Gastrocnemius medialis (tissue), 4 donors: ENCODE results near the gene ITCH. TPM values are rescaled to one million over a fixed set of nuclear protein-coding genes. Genes with fewer than 3 reads are reported as not detected.

Experiments used
- ATAC-seq, 2 donors: fragments of 150-250 bp; one replicate each; pipeline ENCODE4 v1.9.1; 2016
- DNase-seq, 2 donors: peaks; one replicate each; pipeline ENCODE4 v3.0.0-alpha.2; 2019
- H3K27ac ChIP-seq, 4 donors: fragments of 200-600 bp; sonication (generic); 1 replicate in 1 of 4; 2 replicates in 3 of 4; pipeline ENCODE4 v1.5.1; 2016 to 2018; ENCODE audit warnings: mild to moderate bottlenecking in 2 of 4, moderate library complexity in 1 of 4
- H3K27me3 ChIP-seq, 3 donors: fragments of 200-600 bp; sonication (generic) in 2 of 3; 1 replicate in 1 of 3; 2 replicates in 2 of 3; pipeline versions ENCODE4 v1.5.1 to v1.6.0; 2016 to 2019; ENCODE audit warnings: mild to moderate bottlenecking in 1 of 3, moderate library complexity in 1 of 3
- H3K36me3 ChIP-seq, 2 donors: fragments of 200-600 bp; sonication (generic) in 1 of 2; one replicate each; pipeline ENCODE4 v1.5.1; 2017 to 2018
- H3K4me1 ChIP-seq, 2 donors: fragments of 200-600 bp; sonication (generic) in 1 of 2; one replicate each; pipeline ENCODE4 v1.5.1; 2016 to 2017; ENCODE audit warnings: mild to moderate bottlenecking in 2 of 2
- H3K4me3 ChIP-seq, 4 donors: fragments of 200-600 bp; sonication (generic) in 3 of 4; 1 replicate in 1 of 4; 2 replicates in 3 of 4; pipeline ENCODE4 v1.5.1; 2016 to 2019; ENCODE audit warnings: mild to moderate bottlenecking in 2 of 4
- H3K9me3 ChIP-seq, 3 donors: fragments of 200-600 bp; sonication (generic) in 2 of 3; 1 replicate in 1 of 3; 2 replicates in 2 of 3; pipeline ENCODE4 v1.5.1; 2016 to 2019
- POLR2A ChIP-seq, 2 donors: fragments of 450-650 bp; IDR thresholded peaks; one replicate each; pipeline ENCODE4 v1.6.1; 2017; ENCODE audit warnings: antibody characterized with exemption in 2 of 2, mild to moderate bottlenecking in 2 of 2, moderate library complexity in 2 of 2
- in situ Hi-C, 4 donors: fragments of 200-750 bp; cut with MboI; loops; one replicate each; pipeline versions ENCODE4 v1.15.0 to v1.8.0; 2017; ENCODE audit warnings: low sequenced_read_pairs in 4 of 4
- intact Hi-C: fragments of 100-400 bp; cut with DNase I; formaldehyde crosslinking; loops from one replicate; pipeline ENCODE4 v1.15.1; 2023; ENCODE audit warnings: low total_unique reads
- microRNA counts, 2 donors: library from miRNA; unstranded; fragments of <30 nt; microRNA quantifications; one replicate each; lab custom pipeline; 2016
- microRNA-seq, 2 donors: library from miRNA; unstranded; fragments of <30 nt; microRNA quantifications; one replicate each; pipeline ENCODE4, GENCODE V29; 2016; ENCODE audit warnings: borderline replicate concordance in 2 of 2
- total RNA-seq, 4 donors: library from RNA; depleted of rRNA; stranded (reverse); fragments of >200 nt; gene quantifications; one replicate each; pipeline versions ENCODE4 v1.1.0 to v1.2.3, GENCODE V29; 2016
- TF ChIP-seq, protein P1 (sequence below), 5 experiments: fragments of 450-650 bp in 3 of 5; fragments of 200-600 bp in 2 of 5; sonication (generic) in 2 of 5; IDR thresholded peaks in 4 of 5; conservative IDR thresholded peaks in 1 of 5; 1 replicate in 4 of 5; 2 replicates in 1 of 5; pipeline ENCODE4 v1.5.1; 2016 to 2019; ENCODE audit warnings: antibody characterized with exemption in 5 of 5, mild to moderate bottlenecking in 3 of 5, moderate library complexity in 3 of 5

Gene ITCH
- total RNA-seq, 4 donors from 2014 or later, result 32.9 to 55.2 (median 52.0) TPM

DNA sequence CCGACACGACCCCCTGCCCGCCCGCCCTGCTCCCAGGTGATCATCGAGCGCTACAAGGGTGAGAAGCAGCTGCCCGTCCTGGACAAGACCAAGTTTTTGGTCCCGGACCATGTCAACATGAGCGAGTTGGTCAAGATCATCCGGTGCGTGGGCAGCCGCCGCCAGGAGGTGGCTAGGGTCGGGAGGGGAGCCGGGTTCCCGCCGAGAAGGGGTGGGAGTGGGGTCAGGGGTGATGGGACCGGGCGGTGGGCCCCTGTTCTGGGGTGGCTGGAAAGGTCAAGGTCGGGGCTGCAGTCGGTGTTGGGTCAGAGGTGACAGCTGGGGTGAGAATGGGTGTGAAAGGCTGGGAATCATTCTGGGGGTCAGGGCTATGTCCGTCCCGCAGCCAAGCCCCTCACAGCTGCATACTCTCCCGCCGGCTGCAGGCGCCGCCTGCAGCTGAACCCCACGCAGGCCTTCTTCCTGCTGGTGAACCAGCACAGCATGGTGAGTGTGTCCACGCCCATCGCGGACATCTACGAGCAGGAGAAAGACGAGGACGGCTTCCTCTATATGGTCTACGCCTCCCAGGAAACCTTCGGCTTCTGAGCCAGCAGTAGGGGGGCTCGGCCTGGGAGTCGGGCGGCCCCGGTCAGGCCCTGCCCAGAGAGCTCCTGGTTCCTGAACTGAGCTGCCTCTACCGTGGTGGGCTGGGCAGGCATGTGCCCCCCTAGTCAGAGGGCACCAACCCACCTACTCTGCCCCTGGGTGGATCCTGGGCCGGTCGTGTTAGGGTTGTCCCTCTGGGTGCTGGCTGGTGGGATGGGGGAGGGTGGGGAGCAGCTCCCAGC lies 196.5 kb downstream of the ITCH start:
- intact Hi-C loops, result no loop called here
- peak overlapping the region; percentile 65 to 97 (median 85) for H3K4me3 ChIP-seq
- no peaks in the 10 kb centered on the region for H3K27me3 ChIP-seq
- ATAC-seq (peak; percentile 2 to 16), DNase-seq (peak in 1 of 2 donors; percentile 19)
- peak overlapping the region; percentile 81 to 90 (median 86) for H3K27ac ChIP-seq
- in situ Hi-C loops, result no loop called here
- TF ChIP-seq, protein P1, sequence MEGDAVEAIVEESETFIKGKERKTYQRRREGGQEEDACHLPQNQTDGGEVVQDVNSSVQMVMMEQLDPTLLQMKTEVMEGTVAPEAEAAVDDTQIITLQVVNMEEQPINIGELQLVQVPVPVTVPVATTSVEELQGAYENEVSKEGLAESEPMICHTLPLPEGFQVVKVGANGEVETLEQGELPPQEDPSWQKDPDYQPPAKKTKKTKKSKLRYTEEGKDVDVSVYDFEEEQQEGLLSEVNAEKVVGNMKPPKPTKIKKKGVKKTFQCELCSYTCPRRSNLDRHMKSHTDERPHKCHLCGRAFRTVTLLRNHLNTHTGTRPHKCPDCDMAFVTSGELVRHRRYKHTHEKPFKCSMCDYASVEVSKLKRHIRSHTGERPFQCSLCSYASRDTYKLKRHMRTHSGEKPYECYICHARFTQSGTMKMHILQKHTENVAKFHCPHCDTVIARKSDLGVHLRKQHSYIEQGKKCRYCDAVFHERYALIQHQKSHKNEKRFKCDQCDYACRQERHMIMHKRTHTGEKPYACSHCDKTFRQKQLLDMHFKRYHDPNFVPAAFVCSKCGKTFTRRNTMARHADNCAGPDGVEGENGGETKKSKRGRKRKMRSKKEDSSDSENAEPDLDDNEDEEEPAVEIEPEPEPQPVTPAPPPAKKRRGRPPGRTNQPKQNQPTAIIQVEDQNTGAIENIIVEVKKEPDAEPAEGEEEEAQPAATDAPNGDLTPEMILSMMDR (IDR thresholded peaks at IDR 0.05 in 4 of 5, conservative IDR thresholded peaks at IDR 0.05 in 1 of 5), result no peak
- no peak for TF ChIP-seq POLR2A (IDR thresholded peaks at IDR 0.05)
- peaks cover 0 to 6% of the 10 kb centered on the region in 2 donors for H3K4me1 ChIP-seq
- H3K36me3 ChIP-seq, result no peaks in the 10 kb centered on the region
- H3K9me3 ChIP-seq, result no peaks in the 10 kb centered on the region

DNA sequence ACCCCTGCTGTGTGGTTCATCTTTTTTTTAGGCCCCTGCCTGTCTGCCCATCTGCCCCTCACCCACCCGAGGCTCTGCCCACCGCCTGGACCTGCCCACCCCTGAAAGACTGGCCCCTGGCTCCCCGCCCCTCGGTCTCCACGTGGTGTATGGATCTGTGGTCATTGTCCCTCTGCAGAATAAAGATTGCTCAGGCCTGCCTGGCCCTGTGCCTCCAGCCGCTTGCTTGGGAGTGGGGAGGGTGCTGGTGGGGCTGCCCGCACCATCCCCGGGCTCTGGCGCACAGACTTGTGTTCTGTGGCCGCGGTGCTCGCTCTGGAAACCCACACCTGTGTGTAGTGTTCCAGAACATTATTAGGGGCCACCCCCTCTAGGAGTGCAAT lies 197.1 kb downstream of the ITCH start:
- no peak for ATAC-seq
- peaks cover 5 to 11% of the 10 kb centered on the region in 2 donors for H3K4me1 ChIP-seq
- H3K27ac ChIP-seq, result peak overlapping the region; percentile 81 to 90 (median 86)
- in situ Hi-C loops (no loop called here), intact Hi-C loops (no loop called here)
- no peak overlapping the region for H3K4me3 ChIP-seq
- H3K36me3 ChIP-seq, result no peaks in the 10 kb centered on the region
- TF ChIP-seq POLR2A (IDR thresholded peaks at IDR 0.05), result no peak
- TF ChIP-seq, protein P1 (IDR thresholded peaks at IDR 0.05 in 4 of 5, conservative IDR thresholded peaks at IDR 0.05 in 1 of 5), result no peak
- no peaks in the 10 kb centered on the region for H3K27me3 ChIP-seq
- DNase-seq, result no peak
- no peaks in the 10 kb centered on the region for H3K9me3 ChIP-seq

DNA sequence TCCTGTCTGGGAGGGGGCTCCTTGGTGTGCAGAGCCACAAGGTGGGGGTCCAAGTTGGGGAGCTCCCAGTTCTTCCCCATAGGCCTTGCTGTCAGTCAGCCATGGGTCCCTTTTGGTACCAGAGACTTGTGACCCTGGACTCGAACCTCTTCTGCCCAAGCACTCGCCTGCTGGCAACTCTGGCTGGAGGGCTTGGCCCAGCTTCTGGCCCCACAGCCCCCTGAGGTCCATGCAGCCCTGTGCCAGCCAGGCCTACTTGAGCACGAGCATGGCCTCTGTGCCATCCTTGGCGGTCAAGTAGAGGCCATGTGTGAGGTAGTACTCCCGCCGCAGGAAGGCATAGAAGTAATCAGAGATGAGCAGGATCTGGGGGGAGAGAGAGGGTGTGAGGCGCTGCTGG lies 197.5 kb downstream of the ITCH start:
- ATAC-seq (no peak), DNase-seq (no peak)
- peak overlapping the region in 1 of 4 donors; percentile 88 for H3K27ac ChIP-seq
- H3K36me3 ChIP-seq, result no peaks in the 10 kb centered on the region
- H3K4me1 ChIP-seq, result peaks cover 5 to 11% of the 10 kb centered on the region in 2 donors
- intact Hi-C loops (no loop called here), in situ Hi-C loops (no loop called here)
- no peak overlapping the region for H3K4me3 ChIP-seq
- H3K9me3 ChIP-seq, result no peaks in the 10 kb centered on the region
- H3K27me3 ChIP-seq, result no peaks in the 10 kb centered on the region
- TF ChIP-seq, protein P1 (IDR thresholded peaks at IDR 0.05 in 4 of 5, conservative IDR thresholded peaks at IDR 0.05 in 1 of 5), result no peak
- no peak for TF ChIP-seq POLR2A (IDR thresholded peaks at IDR 0.05)

MicroRNAs encoded within 50 kb of the gene (microRNA counts, 767-probe panel; counts per million panel counts)
- 356 to 448 counts per million in 2 donors for microRNA hsa-miR-644a (lab: Ali Mortazavi, UCI)

Small RNA genes lying within 50 kb of the gene (microRNA-seq; reads per million reads assigned to microRNA genes)
- 0 reads per million in 2 donors for gene MIR644A

Other genes starting within 250 kb of the ITCH start
- gene ASIP, start 121.8 kb upstream of the ITCH start, total RNA-seq, result not detected
- 100 to 1,000 TPM in 2 of 4 donors, 10 to 100 TPM in 2; 81.7 to 110 (median 98.6) TPM for gene AHCY, start 59.9 kb upstream of the ITCH start, total RNA-seq
- gene DYNLRB1, start 153.1 kb downstream of the ITCH start, total RNA-seq, result 100 to 1,000 TPM; 115 to 216 (median 142) TPM
- gene MAP1LC3A, start 195.4 kb downstream of the ITCH start, total RNA-seq, result 10 to 100 TPM; 41.5 to 62.7 (median 56.4) TPM